AG09309 (cell line): ENCODE results near the gene KCNT1.

ENCODE experiments used
- DNase-seq: peaks from one replicate; pipeline ENCODE4 v3.0.0-alpha.2; 2010; ENCODE audit warnings: low read depth
- H3K4me3 ChIP-seq: 2 replicates; pipeline ENCODE4 v1.5.1; 2011; ENCODE audit warnings: mild to moderate bottlenecking, low read depth, low read length, moderate library complexity; ENCODE audit not compliant: control insufficient read depth
- CTCF ChIP-seq: IDR thresholded peaks from 2 replicates; pipeline ENCODE4 v1.5.1; 2011; ENCODE audit warnings: mild to moderate bottlenecking, low read depth, low read length, inconsistent platforms; ENCODE audit not compliant: insufficient read depth, control insufficient read depth; ENCODE audit errors: missing control alignments

The KCNT1 gene

GRCh38 chr9:135736979-135737839, 35.2 kb downstream of the KCNT1 start:
- TF ChIP-seq CTCF: no peak

GRCh38 chr9:135737840-135738521, 36.0 kb downstream of the KCNT1 start:
- no peak overlapping the region for H3K4me3 ChIP-seq
- TF ChIP-seq CTCF: no peak
- no peak for DNase-seq

More at GRCh38 chr9:135736979-135737839, 35.2 kb downstream of the KCNT1 start:
- H3K4me3 ChIP-seq: no peak overlapping the region
- DNase-seq: no peak

- no peak for DNase-seq
- H3K4me3 ChIP-seq: no peak overlapping the region
- no peak for TF ChIP-seq CTCF
Observed at GRCh38 chr9:135739271-135740220, 37.6 kb downstream of the KCNT1 start.

GRCh38 chr9:135741276-135742219, 39.6 kb downstream of the KCNT1 start:
- no peak for DNase-seq
- H3K4me3 ChIP-seq: no peak overlapping the region
- TF ChIP-seq CTCF: no peak

GRCh38 chr9:135743021-135743420, 41.0 kb downstream of the KCNT1 start:
- no peak for DNase-seq
- no peak overlapping the region for H3K4me3 ChIP-seq
- TF ChIP-seq CTCF: no peak
